ENCODE data around the gene FIGNL1. TPM values are rescaled to one million over a fixed set of nuclear protein-coding genes. Genes with fewer than 3 reads are reported as not detected.

FIGNL1 gene
- total and polyA plus RNA-seq, 2 donors (not counting 3 experiments of a cell fraction or from before 2014, with no cell fraction given): 20.8 to 49.3 TPM

- no peak for FAIRE-seq
- no peaks in the 10 kb centered on the region for H3K36me3 ChIP-seq (ENCODE audit: control insufficient read depth in 2 of 2, extremely low read depth in 1 of 2, insufficient read depth in 2 of 2, low read length in 2 of 2)
- H2AFZ ChIP-seq (ENCODE audit: low read depth, low read length): no peak overlapping the region
- BruUV-seq (replicated peaks): no TSS peak
- H3K27ac ChIP-seq (ENCODE audit: insufficient read depth, low read depth, low read length): no peak overlapping the region
- H3K4me2 ChIP-seq (ENCODE audit: insufficient read depth, low read length): no peak overlapping the region
- DNase-seq (ENCODE audit: low read depth, low spot score): no peak
- ChIA-PET CTCF (interaction anchor here (1.1 to 6.9 kb wide), 3 partner anchors 669 to 691 kb away, joined by 4 to 117 read pairs (median 11); no protein-coding TSS in a partner anchor), POLR2A (no interaction called here)
- H3K9ac ChIP-seq (replicated peaks; ENCODE audit: extremely low read depth, insufficient read depth, low read length): no peak overlapping the region
- no peaks in the 10 kb centered on the region for H3K79me2 ChIP-seq (ENCODE audit: control insufficient read depth, insufficient read depth, low read length)
- dilution Hi-C loops (cut with MboI; ENCODE audit: extremely low pct_ligation_motif_present, low sequenced_read_pairs): no loop called here
- no peaks in the 10 kb centered on the region for H3K9me1 ChIP-seq (replicated peaks; ENCODE audit: control insufficient read depth, extremely low read depth, insufficient read depth, low read length)
- H3K4me3 ChIP-seq (replicated peaks in 1 of 3; ENCODE audit: insufficient read depth in 1 of 3, low read depth in 1 of 3, low read length in 3 of 3): no peak overlapping the region
- TF ChIP-seq POLR2A (IDR thresholded peaks at IDR 0.05; ENCODE audit: low read depth, low read length): no peak
- TF ChIP-seq EZH2 (IDR thresholded peaks at IDR 0.05; ENCODE audit: borderline replicate concordance, low read depth, low read length, severe bottlenecking): no peak
- TF ChIP-seq CTCF (IDR thresholded peaks at IDR 0.05; ENCODE audit: extremely low read depth in 1 of 2, insufficient read depth in 1 of 2, low read depth in 1 of 2, low read length in 2 of 2): no peak
- no peak for TF ChIP-seq MAX (IDR thresholded peaks at IDR 0.05; ENCODE audit: insufficient read depth, insufficient read length)
- TF ChIP-seq POLR2AphosphoS5 (IDR thresholded peaks at IDR 0.05; ENCODE audit: insufficient read depth, low read depth, low read length): no peak
- TF ChIP-seq JUN (IDR thresholded peaks at IDR 0.05; ENCODE audit: borderline replicate concordance, insufficient read depth, insufficient read length, low read depth): no peak
- no peak for TF ChIP-seq GATA2 (IDR thresholded peaks at IDR 0.05; ENCODE audit: insufficient read depth, insufficient read length, low read depth, low read length)
- no peak for TF ChIP-seq FOS (IDR thresholded peaks at IDR 0.05; ENCODE audit: borderline replicate concordance, insufficient read depth, low read length)
- TF ChIP-seq MYC (IDR thresholded peaks at IDR 0.05; ENCODE audit: low read depth, low read length): no peak
- peaks cover 4% of the 10 kb centered on the region for H3K4me1 ChIP-seq (ENCODE audit: control insufficient read depth, extremely low read depth, insufficient read depth, low read length)
- intact Hi-C loops (cut with micrococcal nuclease): no loop called here
- no peaks in the 10 kb centered on the region for H3K9me3 ChIP-seq (replicated peaks; ENCODE audit: control insufficient read depth, insufficient read depth, low read length)
- no peaks in the 10 kb centered on the region for H4K20me1 ChIP-seq (replicated peaks; ENCODE audit: control insufficient read depth, extremely low read depth, insufficient read depth, low read length)
- H3K27me3 ChIP-seq (ENCODE audit: control insufficient read depth in 2 of 2, insufficient read depth in 2 of 2, low read length in 2 of 2): no peaks in the 10 kb centered on the region
Observed at GRCh38 chr7:50470250-50471163, 20.4 kb upstream of the FIGNL1 start.

All from endothelial cell of umbilical vein (primary cell).